ES-I3 (cell line): ENCODE measurements around the gene STK32B.

ENCODE experiments used
- H3K36me3 ChIP-seq: 2 replicates; pipeline ENCODE4 v1.6.1; 2013; ENCODE audit warnings: mild to moderate bottlenecking, low read length, control low read depth, moderate library complexity; ENCODE audit not compliant: insufficient read depth
- H3K4me1 ChIP-seq: 2 replicates; pipeline ENCODE4 v1.6.1; 2013; ENCODE audit warnings: mild to moderate bottlenecking, control low read depth, low read length; ENCODE audit not compliant: insufficient read depth
- H3K9ac ChIP-seq: 2 replicates; pipeline ENCODE4 v1.6.1; 2013; ENCODE audit warnings: low read depth, mild to moderate bottlenecking, low read length, moderate library complexity
- H3K9me3 ChIP-seq: 2 replicates; pipeline ENCODE4 v1.6.1; 2013; ENCODE audit warnings: mild to moderate bottlenecking, low read length, moderate library complexity; ENCODE audit not compliant: control insufficient read depth, insufficient read depth

STK32B gene

DNA sequence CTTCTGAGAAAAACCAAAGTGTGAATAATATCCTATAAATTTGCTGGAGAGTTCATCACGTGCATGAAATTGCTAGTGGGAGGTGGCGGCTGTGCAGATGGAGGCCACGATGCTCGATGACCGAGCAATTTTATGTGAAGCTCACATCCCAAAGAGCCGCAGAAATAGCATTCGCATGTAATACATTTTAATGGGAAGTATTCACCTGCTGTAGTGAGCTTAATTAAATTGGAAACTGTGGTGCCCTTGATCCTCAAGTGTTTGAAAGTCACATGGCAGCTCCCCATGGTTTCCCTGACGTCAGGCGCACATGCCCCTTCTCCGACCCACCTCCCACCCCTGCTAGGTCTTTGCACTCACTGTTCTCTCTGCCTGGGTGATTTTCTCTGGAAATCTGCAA is 136.8 kb downstream of the STK32B start:
- Histone ChIP-seq H3K36me3 (no peaks in the 10 kb centered on the region), H3K4me1 (no peaks in the 10 kb centered on the region), H3K9me3 (no peaks in the 10 kb centered on the region), H3K9ac (no peak overlapping the region)

DNA sequence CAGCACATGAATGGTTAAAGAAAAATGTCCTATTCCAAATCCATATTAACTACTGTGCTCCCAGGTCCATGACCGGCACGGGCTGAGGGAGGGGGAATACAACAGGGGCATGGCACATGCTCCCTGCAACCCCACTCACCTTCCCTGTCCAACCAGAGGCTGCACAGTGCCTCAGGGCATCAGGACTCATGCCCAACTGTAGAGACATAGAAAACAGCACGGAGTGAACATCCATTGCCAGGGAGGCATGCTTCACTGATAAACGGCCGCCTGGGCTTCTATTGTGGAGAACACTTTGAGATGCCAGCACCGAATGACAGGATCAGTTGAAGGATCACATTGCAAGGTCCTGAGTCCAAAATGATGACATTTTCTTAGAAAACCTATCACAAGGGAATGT is 140.6 kb downstream of the STK32B start:
- Histone ChIP-seq H3K9ac (no peak overlapping the region), H3K9me3 (no peaks in the 10 kb centered on the region), H3K4me1 (no peaks in the 10 kb centered on the region), H3K36me3 (no peaks in the 10 kb centered on the region)

DNA sequence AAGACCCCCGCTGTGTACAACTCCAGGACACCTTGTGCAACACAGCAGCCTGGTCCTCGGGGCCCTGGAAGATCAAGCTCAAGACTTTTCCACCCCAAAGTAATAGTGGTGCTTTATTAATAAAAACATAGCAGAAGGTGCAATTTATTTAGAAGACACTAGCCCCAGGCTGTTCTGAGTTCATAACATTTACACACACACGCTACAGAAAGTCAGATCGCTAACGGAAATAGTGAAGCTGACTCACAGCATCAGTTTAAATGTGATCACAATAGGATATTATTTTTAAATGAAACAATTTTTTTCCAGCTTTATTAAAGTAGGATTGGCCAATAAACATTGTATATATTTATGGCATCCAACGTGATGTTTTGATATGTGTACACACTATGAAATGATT is 141.0 kb downstream of the STK32B start:
- H3K4me1 ChIP-seq: no peaks in the 10 kb centered on the region
- no peak overlapping the region for H3K9ac ChIP-seq
- H3K9me3 ChIP-seq: no peaks in the 10 kb centered on the region
- H3K36me3 ChIP-seq: no peaks in the 10 kb centered on the region

DNA sequence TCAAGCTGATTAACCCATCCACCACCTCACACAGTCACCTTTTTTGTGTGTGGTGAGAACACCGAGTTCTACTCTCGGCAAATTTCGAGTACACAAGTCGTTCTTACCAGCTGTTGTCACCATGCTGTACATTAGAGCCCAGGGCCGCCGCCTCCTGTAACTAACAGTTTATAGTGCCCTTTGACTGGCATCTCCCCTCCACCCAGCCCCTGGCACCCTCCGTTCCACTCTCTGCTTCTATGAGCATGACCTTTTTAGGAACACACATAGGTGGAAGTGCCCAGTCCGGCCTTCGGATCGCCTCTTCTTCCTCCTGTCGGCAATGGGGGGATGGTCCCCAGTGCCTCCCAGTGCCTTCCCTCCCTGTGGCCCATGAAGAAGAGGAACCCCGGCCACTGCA is 141.4 kb downstream of the STK32B start:
- Histone ChIP-seq H3K36me3 (no peaks in the 10 kb centered on the region), H3K9ac (no peak overlapping the region), H3K9me3 (no peaks in the 10 kb centered on the region), H3K4me1 (no peaks in the 10 kb centered on the region)

DNA sequence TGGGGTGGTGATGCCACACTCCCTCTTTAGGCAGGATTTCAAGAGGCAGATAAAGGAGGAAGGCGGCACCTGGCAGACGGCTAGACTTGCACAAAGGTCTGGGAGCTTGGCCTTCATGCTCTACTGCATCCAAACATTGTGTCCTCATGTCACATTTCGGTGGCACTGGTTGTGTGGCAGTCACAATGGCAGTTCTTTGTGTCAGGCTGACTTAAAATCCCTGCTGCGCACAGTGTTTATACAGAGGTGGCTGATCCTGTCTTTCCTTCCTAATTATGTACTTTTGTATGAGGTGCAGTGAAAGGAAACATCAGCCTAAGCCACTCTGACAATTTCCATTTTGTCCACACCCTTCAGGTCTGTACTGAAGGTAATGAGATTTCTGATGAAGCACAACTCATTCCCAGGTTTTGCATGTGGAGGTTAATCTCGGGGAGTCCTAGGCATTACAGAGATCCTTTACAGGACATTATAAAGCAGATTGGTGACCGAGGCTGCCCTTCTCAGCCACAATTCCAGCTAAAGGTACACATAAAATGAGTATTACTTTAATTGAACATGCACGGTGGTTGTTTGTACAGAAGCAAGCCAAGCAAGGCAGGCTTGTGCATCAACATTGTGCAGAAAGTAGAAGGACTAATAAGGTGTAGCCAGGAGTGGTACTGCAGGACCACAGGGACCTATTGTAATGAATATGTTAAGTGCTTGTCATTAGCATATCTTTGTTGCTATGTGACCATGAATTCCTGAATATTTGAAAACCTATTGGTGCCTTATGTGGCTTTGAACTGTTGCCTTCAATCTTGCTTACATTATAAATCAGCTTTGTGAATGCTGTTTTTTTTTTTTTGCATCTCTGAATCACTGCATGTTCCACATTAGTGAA is 147.6 kb downstream of the STK32B start:
- Histone ChIP-seq H3K9me3 (no peaks in the 10 kb centered on the region), H3K36me3 (no peaks in the 10 kb centered on the region), H3K4me1 (peaks cover 26% of the 10 kb centered on the region), H3K9ac (no peak overlapping the region)

DNA sequence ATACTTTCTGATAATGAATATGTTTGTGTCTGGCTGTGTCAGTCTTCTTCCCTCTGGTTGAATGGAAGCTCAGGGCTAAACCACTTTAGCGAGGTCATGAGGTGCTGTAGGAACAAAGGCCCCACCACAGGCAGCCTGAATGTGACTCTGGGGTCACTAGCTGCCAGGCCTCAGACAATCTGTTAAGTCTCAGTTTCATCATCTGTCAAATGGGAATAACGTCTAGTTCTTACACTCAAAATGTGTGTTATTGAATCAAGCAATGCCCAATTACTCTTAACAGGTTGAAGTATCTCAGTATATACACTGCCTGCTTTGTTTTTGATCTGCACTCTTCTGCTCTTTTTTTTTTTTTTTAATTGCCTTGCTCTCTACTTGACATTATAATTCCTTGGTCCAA is 148.6 kb downstream of the STK32B start:
- Histone ChIP-seq H3K4me1 (peaks cover 30% of the 10 kb centered on the region), H3K36me3 (no peaks in the 10 kb centered on the region), H3K9ac (no peak overlapping the region), H3K9me3 (no peaks in the 10 kb centered on the region)

DNA sequence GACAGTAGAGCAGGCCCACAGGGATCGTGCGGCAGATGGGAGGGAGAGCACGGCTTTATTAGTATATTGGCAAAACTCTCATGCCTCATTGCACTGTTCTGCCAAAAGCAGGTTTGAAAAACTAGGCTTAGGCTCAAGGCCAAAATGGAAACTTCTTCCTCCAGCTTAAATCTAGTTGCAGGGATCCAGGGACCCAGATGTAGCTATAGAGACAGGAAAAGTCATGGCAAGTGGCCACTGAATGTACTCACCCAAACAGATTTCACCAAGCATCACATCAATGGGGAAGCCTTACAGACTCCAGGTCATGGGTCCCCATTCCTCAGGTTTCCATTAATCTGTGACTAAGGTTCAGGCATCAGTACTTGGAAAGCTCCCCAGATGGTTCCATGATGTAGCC is 149.2 kb downstream of the STK32B start:
- Histone ChIP-seq H3K4me1 (peaks cover 34% of the 10 kb centered on the region), H3K9me3 (no peaks in the 10 kb centered on the region), H3K36me3 (no peaks in the 10 kb centered on the region), H3K9ac (no peak overlapping the region)

DNA sequence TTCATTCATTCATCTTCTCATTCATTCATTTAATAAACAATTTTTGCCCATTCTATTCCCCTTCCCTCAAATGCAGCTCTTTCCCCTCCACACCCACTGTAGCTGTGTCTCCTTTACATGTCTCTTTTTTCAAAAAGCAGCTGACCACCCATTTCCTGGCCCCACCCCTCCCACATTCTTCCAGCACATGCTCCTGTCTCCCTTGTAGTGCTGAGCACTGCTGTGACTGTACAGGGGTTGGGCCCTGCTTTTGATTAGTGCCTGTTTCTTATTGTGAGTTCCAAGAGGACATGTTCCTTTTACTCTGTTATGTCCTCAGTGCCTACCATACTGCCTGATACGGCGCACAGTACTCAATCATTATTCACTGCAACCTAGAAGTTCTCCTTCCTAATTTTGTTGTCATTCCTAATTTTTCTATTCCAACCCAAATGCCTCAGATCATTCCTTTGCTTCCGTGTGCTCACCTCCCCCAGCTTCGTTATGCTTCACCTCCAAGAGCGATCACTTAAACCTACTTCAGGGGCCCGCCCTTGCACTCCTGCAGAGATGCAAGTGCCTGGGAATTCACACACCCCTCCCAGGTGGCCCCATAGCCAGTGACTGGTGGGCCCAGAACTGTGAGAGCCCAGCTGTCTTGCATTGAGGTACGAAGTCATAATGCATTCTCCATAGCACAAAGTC is 152.2 kb downstream of the STK32B start:
- no peak overlapping the region for H3K9ac ChIP-seq
- H3K4me1 ChIP-seq: peaks cover 44% of the 10 kb centered on the region
- no peaks in the 10 kb centered on the region; the same call in 1 of the 2 replicates for H3K9me3 ChIP-seq
- H3K36me3 ChIP-seq: no peaks in the 10 kb centered on the region

DNA sequence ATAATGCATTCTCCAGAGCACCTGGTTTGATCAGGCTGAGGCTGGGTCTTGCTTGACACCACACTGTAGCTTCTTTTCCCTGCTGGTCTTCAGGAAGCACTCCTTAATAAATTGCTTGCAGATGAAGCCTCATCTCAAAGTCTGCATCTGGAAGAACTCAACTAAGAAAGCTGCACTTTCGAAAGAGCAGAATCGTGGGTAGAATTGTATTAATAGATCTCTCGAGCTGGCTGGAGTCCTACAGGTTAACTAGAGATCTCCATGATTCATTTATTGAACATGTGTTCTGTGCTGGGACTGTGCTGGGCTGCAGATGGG is 152.7 kb downstream of the STK32B start:
- Histone ChIP-seq H3K36me3 (no peaks in the 10 kb centered on the region), H3K9me3 (no peaks in the 10 kb centered on the region; the same call in 1 of the 2 replicates), H3K9ac (no peak overlapping the region), H3K4me1 (peaks cover 39% of the 10 kb centered on the region)

DNA sequence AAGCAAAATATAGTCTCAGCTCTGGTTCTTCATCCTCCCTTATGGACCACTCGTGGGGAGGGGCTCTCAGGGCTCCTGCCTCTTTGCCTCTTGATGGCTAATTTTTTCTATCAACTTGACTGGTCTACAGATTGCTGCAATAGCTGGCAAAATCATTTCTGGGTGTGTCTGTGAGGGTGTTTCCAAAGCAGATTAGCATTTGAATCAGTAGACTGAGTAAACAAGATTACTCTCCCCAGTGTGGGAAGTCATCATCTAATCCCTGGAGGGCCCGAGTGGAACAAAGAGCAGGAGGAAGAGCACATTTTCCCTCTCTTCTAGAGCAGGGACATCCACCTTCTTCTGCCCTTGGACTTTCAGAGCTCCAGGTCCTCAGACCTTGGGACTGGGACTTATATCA is 153.5 kb downstream of the STK32B start:
- no peak overlapping the region for H3K9ac ChIP-seq
- no peaks in the 10 kb centered on the region for H3K36me3 ChIP-seq
- H3K9me3 ChIP-seq: no peaks in the 10 kb centered on the region; the same call in 1 of the 2 replicates
- peaks cover 31% of the 10 kb centered on the region for H3K4me1 ChIP-seq

DNA sequence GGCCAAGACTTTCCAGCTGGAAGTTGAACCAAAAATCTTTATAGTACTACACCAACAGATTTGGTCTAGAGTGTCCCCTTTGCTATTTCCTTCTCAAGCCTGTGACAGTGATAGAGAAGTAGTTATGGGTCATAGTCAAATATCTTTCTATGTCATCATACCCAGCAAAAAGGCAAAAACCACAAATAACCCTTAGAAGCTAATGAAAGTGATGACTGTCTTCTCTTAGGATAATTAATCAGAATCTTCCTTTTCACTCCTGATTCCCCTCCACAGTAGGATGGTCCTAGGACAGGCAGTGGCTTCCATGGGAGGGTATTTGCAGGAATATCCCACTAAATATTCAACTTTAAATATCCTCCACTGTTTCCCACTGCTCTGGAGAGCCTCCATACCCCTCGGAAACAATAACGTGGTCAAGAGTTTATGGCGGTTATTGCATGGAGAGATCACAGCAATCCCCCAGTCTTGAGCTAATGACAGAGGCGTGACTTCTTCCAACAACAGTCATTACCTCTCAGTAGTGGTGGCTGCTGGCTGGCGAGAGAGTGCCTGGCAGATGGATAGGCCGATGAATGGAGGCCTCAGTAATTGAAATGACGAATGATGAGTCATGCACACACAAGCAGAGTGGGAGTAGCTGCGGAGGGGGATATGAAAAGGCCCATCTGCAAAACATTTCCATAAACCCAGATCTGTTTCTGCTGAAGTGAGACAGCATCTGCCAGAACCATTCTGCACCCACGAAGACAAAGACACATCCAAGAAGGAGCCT is 154.9 kb downstream of the STK32B start:
- H3K9ac ChIP-seq: no peak overlapping the region
- peaks cover 28% of the 10 kb centered on the region for H3K4me1 ChIP-seq
- no peaks in the 10 kb centered on the region for H3K36me3 ChIP-seq
- H3K9me3 ChIP-seq: no peaks in the 10 kb centered on the region; the same call in 1 of the 2 replicates

DNA sequence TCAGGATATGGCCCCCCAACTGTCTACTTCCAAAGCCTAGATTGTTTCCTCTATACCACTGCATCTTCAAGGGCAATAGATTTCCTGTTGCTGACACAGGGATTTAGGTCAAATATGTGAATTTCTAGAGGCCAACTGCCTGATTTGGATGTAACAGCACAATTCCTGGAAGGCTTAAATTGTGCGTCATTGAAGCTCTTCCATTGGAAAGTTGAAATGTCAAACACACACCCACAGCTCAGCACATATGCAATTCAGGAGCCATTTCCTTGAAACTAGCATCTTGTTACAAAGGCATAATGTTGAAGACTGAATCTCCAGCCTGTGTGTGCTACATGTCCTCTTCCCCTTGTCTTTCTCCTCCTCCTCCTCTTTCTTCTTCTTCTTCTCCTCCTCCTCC is 158.6 kb downstream of the STK32B start:
- Histone ChIP-seq H3K9me3 (no peaks in the 10 kb centered on the region; the same call in 1 of the 2 replicates), H3K36me3 (no peaks in the 10 kb centered on the region), H3K9ac (no peak overlapping the region), H3K4me1 (peaks cover 17% of the 10 kb centered on the region)

DNA sequence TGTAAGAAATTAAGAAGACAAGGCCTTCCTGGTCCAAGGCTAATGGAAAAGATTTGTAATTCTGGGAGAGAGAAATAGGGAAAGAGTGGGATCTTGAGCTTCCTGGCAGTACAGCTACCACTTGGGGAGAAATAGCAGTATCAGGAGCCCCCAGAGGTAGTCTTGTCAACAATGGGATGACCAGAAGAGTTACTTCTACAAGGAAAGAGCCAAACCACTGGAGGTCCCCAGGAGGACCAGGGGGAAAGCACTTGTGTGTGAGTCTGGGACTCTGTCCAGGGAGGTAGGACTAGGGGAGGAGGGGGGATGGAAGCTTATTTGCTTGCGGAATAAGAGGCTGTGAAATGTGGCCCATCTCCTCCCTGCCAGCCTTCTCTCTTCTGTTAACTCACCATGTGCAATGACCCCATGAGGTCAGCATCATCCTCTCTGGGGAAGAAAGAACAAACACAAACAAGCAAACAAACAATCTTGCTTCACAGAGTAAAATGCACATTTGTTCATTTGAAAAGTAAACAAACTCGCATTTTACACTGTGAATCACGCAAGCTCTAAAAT is 160.1 kb downstream of the STK32B start:
- Histone ChIP-seq H3K4me1 (peaks cover 5% of the 10 kb centered on the region), H3K9me3 (no peaks in the 10 kb centered on the region; the same call in 1 of the 2 replicates), H3K36me3 (no peaks in the 10 kb centered on the region), H3K9ac (no peak overlapping the region)

DNA sequence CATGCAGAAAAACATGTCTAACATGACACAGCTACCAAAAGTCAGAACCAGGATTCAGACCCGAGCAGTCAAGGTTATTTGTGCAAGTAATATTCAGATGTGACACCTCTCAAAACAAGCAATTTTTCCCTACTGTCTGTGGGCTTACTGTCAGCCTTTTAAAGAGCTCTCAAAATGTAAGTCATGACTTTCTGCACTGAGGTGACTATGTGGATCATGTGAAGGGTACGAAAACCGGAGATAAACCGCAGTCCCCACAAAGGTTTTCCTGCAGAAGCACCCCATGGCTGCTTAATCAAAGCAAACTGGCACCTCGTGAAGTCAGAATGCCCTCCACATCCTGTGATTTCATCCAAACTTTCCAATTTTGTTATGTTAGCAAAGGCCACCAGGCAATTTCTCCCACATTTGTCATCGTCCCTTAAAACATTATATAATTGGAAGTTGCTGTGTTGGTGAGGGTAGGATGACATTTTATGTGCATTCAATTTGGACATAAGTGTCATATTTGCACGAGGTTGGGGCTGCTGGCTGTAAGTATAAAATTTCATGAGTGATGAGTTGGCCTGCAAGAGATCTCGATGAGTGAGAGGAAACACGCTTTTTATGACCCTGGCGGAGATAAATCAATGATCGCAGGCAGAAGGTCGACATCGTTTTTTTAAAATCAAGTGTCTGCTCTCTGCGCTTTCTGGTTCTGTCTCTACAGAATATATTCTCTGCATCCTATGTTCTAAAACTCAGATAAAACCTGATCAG is 161.2 kb downstream of the STK32B start:
- no peak overlapping the region for H3K9ac ChIP-seq
- peaks cover 2% of the 10 kb centered on the region; the same call in 1 of the 2 replicates for H3K4me1 ChIP-seq
- no peaks in the 10 kb centered on the region; the same call in 1 of the 2 replicates for H3K9me3 ChIP-seq
- no peaks in the 10 kb centered on the region for H3K36me3 ChIP-seq
